Stimulated activated CD4-positive, alpha-beta T cell treated with anti-CD3 and anti-CD28 coated beads, Interleukin-4, amount 100 ng/mL, for 4 hours (primary cell): Measurements from ENCODE around the gene COL4A2.
"Not testable (repeated sequence)": the region's sequence is repeated elsewhere in the genome, so short reads cannot be mapped to it uniquely, and the experiment has no call there.

Source experiments
- DNase-seq, 2 experiments: peaks; one replicate each; pipeline ENCODE4 v3.0.0-alpha.2; 2020

Gene COL4A2

DNA sequence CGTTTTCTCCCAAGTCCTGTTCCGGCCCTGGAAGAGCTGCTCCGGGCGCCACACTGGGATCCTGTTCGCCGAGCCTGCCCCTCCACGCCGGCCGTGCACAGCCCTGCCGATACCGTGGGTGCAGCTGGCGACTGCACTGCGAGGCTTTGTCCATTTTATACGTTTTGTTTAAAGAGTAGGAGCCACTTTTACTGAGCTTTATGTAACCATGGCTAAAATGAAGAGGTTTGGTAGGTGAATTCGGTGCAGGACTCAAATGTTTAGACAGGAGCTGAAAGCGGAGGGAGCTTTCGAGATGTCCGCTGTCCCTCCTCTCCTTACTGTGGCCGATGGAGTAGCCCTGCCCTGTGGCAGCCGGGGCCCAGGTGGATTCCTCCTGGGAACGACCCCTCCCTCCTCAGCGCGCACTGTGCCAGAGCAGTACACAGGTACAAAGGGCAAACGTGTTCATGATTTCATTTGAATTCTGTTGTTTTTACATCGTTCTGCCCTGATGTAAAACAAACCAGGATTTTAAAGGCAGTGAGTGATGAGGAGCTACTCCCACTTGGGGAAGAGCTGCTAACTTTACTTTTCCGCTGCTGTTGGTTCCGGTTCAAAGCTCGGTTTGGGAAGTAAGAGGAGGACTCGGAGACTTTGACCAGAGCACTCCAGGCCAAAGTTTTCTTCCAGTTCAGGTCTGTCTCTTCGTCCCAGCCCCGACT lies 1.7 kb downstream of the COL4A2 start:
- DNase-seq = no peak

DNA sequence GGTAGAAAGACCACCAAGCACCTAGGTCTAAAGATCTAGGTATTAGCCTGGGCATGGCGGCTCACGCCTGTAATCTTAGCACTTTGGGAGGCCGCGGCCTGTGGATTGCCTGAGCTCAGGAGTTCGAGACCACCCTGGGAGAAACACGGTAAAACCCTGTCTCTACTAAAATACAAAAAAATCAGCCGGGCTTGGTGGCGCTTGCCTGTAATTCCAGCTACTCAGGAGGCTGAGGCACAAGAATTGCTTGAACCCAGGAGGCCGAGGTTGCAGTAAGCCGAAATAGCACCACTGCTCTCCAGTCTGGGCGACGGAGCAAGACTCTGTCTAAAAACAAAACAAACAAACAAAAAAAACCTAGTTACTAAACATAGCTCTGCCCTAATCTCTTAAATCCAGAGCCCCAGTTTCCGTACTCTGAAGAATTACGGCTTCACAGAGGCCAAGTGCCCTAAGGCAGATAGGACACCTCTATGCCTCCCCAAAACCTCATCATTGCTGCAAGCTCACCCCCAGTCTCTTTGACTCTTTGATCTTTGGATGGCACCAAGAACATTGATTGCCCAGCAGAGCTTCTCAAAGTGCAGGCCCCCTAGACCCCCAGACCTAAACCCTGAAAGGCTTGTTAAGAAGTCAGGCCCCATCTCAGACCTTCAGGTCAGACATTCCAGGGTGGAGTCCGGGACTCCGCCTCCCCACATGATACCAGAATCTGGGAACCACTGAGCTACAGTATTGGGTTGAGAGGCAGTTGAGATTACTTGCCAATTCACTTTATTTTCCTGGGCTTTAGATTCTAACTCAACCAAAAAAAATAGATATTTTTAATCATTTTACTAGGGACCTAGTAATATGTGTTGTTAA lies 2.8 kb downstream of the COL4A2 start:
- no peak for DNase-seq

DNA sequence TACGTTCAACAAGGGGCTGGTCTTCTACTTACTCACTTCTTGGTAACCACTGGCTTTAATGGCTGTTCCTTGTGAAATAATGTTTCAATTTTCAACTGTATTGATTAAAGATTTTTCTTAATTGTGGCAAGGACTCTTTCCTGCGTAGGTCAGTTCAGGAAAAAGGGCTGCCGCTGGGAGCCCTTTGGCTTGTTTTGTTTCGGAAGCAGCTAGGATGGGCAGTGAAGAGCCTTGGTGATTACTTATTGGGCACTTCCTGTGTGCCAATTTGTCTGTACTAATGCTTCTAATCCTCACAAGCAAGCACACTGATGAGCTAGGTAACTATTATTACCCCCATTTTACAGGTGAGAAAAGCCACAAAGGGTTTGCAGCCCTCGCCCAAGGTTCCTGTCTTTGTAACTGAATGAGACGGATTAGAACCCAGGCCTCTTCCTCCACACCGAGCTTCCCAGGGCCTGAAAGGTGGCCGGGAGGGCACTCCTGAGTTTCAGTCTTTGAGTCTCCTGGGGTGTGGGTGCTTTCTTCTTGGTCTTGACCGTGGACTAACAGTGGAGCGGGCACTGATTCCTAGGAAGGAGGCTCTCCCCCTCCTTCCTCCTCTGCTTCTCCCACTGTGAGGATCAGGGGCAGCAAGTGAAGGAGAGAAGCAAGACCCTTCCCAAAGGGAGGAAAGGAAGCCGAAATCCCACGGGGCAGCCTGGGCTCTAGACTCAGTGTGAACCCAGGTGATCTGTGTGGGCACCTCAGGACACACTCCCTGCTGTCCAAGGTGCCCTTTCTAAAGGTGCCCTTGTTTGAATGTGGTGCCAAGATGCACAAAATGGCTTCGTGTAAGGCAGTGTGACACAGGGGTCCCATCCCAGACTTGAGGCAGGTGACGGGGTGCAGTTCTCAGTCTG lies 3.7 kb downstream of the COL4A2 start:
- no peak for DNase-seq

DNA sequence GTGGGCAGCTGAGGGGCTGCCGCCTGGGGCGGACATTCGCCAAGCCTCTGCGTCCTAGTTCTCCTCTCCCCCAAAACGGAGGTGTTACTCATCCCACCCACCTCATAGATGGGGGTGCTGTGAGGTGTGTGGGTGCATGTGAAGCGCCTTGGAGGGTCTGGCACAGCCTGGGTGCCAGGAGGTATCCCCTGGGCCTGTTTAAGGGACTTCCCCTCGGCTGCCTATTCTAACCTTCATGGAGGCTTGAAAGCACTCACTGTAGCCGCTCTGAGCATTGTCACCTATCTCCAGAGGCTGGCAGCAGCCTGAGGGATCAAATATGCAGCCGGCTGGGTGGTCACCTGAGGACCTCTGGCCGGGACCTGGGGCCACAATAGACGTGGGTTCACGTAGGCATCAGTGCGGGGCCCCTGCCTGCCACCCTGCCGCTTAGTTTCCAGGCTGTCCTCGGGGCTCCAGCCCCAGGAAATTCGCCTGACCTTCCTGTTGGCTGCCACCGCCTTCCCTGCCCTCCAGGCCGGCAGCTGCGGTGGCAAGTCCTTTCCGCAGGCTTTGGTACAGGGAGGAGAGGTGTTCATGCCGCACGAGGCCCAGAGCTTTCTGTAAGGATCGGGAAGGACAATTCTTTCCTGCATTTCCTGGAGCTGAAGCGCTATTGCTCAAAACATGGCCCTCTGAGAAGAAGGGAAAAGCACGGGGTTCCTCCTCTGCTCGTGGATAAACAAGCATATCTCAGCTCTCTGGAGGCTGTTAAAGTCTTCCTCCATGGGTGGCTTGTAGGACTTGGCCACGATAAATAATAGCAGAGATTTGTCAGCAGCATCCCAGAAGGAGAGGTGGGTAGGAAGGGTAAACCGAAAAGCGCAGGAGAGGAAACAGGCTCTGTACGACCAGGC lies 4.6 kb downstream of the COL4A2 start:
- no peak for DNase-seq

DNA sequence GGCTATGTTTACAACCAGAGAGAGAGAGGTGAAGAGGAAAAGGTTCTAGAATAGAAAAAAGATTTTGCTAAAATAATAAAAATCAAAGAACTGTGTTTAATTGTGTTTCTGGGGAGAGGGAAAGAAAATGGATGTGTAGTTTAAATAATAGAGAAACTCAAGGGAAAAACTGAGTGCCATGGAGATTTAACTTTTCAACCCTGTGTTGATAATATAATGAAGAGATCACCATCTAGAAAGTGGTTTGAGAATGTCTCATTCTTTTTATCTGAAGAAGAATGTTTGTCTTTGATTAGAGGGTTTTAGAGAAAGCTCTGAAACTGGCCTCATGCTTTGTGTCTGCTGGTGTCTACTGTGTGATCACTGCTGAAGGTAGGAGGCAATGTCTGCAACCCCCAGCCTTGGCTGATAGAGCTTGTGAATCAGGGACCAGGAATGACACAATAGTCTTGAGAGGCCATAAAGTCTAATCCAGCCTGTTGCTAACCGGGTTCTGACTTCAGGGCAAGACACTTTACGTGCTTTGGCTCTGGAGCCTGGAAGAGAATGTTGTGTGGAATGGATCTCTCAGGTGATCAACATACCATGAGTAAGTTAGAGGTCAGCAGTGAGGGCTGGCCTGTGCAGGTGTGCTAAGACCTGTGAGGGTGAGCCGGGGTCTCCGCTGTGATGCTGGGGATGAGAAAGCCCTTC lies 5.4 kb downstream of the COL4A2 start:
- no peak for DNase-seq

DNA sequence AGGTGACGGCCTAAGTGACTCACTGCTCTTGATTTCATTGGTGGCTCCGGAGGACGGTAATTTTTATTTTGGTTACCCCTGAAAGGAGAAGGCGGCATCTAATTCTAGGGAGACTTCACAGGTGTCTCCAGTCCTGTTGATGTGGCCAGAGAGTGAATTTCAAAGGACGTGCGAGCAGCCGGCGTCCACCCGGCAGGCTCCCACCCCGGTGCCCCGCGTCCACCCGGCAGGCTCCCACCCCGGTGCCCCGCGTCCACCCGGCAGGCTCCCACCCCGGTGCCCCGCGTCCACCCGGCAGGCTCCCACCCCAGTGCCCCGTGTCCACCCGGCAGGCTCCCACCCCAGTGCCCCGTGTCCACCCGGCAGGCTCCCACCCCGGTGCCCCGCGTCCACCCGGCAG lies 6.2 kb downstream of the COL4A2 start:
- not testable (repeated sequence) for DNase-seq

DNA sequence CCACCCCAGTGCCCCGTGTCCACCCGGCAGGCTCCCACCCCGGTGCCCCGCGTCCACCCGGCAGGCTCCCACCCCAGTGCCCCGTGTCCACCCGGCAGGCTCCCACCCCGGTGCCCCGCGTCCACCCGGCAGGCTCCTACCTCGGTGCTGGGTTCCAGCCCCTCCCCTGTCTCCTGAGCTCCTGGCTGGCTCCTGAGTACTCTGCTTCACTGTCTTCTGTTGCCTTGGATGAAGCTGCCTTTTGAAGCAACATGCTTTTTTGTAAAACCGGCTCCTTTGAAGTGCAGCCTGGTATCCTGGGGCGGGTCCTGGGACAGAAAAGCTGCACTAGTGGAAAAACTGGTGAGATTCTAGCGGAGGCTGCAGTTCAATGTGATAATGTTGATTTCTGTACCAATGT lies 6.6 kb downstream of the COL4A2 start:
- DNase-seq = not testable (repeated sequence)

DNA sequence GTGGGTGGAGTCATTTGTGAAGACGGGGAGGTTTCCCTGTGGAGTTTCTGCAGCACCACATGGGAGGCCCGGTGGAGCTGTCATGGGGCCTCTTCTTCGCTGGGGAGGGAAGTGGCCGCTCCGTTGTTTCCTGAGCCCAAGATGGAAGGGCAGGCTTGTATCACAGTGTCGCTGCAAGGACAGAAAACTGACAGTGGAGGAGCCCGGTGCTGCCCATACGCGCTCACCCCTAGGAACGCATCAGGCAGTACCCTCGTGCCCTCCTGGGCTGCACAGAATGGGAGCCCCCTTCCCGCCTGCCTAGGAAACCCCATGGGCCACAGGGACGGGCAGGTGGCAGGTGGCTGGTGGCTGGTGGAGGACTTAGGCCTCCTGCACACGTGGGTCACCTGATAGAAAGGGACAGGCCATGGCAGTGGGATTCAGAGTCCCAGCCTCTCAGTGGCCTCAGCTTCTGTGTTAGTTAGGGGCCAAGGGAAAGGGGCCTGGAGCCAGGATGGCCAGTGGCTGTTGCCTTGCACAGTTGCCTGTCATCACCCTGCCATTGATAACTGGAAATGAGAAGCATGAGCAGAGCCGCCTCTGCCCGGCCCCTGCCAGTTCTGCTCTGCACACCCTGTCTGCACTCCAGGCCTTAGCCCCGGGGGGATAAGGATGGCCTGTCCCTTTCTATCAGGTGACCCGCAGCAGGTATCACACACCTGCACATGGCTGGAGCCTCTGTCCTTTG lies 7.6 kb downstream of the COL4A2 start:
- no peak for DNase-seq

DNA sequence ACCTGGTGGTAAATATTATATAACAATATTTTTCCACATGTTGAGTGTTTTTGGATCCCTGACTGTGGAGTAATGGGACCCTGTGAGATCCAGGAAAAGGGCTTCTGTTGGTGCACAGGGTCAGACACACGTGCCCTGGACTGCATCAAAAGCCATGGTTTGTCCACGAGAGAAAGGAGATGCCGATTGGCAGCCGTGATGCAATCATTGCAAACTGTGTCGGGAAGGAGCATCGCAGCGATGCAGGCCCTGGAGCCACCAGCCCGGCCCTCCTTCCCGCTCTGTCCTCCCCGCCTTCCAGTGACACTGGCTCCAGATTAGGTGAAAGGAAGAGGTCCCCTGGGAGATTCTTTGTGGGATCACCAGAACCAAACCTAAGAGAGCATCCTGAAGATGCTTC lies 9.1 kb downstream of the COL4A2 start:
- DNase-seq = no peak

DNA sequence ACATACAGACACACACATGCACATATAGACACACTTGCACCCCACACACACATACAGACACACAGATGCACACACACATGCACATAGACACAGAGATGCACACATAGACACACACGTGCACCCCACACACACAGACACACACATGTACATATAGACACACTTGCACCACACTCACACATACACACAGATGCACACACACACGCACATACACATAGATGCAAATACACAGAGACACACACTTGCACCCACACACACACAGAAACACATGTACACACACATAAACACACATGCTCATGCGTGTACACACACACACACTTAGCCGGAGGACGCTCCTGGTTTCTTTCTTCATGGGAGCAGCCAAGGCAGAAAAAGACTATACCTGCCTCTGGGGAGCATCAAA lies 10.0 kb downstream of the COL4A2 start:
- no peak for DNase-seq

DNA sequence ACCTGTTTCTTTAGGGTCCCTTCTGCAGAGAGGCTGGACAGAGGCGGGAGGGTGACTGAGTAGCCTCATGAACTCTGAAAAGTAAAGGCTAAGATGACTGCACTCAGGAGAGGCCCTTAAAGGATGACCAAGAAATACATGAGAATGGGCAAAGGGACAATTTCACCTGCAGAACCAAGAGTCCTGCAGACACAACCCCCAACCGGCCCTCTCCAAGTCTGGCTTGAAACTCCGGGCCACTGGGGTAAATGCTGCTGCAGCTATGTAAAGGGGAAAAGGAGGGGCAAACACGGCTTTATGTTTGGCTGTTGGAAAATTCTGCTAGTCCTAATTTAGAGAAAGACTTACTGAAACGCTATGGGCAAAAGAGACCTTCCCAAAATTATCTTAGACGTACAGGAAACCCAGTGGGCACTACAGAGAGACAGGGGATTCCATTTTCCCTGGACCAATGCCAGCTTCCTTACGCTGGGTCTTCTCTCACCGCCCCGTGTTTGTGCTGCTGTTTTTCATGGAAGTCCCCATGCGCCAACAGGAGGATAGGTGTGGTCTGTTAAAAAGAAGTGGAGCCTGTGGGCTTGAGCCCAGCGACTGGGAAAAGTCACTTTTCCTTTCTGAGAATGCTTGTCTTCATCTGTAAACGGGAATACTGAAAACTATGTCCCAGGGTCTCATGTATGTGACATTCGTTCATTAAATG lies 10.6 kb downstream of the COL4A2 start:
- no peak for DNase-seq

DNA sequence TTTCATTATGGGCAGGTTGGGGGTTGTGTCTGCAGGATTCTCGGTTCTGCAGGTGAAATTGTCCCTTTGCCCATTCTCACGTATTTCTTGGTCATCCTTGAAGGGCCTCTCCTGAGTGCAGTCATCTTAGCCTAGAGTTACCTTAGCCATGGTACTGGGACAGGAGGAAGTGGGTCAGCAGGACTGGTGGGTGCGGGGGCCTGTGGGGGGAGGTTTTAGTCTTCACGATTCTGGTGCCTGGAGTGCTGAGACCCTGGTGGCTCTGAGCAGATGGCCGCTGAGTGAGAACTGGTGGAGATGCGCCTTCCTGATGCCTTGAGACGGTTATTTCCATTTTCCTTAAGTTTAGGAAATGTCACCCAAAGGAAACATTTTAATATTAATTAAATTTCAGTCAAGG lies 11.8 kb downstream of the COL4A2 start:
- no peak for DNase-seq

DNA sequence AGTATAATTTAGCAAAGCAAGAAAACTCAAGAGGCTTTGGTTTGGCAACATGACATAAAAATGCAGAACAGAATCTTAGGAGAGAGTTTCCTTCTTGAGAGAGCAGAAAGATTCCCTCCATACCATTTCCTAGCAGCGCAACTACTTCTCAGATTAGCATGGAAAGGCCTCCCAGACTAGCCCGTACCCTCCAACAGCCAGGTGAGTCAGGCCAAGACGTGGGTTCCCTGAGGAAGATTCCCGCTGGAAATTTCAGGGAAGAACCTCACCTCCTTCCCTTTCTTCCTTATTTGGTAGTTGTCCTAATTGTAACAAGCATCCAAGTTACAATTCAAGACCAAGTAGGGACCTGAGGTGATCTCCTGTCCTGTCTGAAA lies 12.3 kb downstream of the COL4A2 start:
- DNase-seq = no peak

DNA sequence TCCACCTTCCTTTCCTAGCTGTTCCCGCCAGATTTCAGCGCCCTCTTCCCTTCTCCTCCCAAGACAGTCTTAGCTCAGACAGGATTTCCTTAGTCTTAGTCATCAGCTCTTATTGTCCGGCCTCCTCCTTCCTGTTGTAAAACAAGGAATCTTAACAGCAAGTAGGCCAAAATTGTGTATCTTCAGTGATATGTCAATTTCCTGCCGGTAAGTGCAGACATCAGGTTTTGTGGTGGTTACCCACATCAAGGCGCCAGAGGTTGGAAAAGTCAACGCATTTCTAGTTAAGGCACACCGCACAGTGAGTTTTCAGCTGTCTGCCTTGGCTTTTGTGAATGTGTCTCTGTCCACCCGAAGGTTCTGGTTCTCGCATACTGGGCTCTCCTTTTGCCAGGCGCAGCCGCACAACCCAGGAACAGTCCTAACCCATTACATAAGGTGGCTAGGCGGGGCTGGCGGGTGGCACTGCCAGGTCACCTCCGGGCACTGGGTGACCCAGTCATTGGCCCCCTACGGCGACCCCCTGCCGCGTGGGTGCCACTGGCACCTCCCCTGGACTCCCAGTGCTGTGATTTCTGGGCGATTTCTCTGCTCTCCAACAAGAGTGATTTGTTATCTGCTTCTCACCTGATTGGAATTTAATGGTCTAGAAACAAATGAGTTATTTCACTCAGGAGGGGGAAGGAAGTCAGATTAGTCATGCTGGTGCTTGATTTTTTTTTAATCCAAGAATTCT lies 12.9 kb downstream of the COL4A2 start:
- DNase-seq = peak in 1 of 2 experiments; percentile 34

DNA sequence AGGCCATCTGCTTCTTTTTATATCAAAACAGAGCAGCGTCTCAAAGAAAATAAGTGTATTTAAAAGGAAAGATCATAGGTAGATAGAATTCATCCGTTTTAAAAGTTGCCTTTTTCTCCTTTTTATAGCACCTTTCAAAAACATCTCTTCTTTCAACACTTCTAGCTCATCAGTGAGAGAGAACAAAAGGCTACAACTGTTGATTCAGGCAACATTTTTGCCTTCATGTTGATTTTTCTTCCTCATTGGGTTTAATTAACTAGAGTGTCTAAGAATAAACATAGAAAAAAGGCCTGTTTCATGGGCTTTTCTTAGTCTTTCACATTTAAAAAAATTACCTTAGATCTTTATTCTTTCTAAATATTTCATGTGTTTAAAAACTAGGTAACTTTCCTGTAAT lies 13.6 kb downstream of the COL4A2 start:
- DNase-seq = no peak

DNA sequence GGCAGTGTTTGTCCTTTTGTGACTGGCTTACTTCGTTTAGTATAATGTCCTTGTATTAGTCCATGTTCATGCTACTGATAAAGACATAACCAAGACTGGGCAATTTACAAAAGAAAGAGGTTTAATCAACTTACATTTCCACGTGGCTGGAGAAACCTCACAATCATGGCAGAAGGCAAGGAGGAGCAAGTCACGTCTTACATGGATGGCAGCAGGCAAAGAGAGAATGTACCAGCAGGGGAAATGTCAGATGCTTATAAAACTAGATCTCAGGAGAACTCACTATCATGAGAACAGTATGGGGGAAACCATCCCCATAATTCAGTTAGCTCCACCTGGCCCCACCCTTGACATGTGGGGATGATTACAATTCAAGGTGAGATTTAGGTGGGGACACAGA lies 14.5 kb downstream of the COL4A2 start:
- not testable (repeated sequence) for DNase-seq

DNA sequence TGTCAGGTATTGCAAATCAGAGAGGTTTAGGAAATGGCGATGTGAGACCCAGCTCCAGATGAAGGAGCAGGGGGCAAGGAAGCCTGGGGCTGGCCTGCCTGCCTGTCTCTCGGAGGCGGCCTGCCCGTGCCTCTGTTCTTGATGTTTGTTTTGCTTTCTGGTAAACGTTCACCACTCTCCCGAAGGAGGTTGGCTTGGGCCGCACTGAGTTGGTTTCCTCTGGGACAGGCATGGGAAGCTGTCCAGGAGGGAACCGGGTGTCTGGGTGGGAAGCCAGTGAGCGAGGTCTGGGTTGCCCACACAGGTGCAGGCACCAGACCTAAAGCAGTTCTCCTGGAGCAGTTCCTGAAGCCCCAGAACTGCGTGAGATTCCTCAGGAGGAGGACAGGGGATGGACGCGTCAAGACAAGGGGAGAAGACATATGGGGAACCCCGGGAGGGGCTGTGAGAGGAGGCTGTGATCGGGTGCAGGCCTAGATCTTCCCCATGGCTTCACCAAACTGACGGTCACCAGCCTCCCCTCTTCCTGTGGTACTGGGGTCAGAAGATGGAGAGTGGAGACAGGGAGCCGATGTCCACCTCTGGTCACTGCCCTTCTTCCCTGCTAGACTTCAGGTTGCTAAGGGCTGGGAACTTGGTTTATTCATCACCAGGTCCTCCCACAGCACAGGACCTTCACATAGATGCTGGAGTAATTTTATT lies 15.2 kb downstream of the COL4A2 start:
- DNase-seq = no peak

DNA sequence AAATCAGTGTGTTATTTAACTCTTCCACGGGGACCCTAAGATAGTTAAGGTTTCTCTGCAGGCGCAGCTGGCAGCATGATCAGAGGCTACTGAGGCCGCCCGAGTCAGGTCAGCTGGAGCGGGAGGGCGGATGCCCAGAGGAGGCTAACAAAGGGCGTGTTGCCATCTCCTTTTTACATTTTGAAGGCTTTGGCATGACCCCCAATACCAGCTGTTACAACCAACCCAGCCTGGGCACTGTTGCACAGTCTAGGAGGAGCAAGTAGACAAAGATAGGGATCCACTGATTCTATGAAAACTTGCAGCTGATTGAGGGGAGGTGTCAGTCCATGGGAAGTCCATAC lies 15.7 kb downstream of the COL4A2 start:
- DNase-seq = no peak
